GM19099 (cell line): ENCODE measurements around the gene ROPN1.

Source experiments
- POLR2A ChIP-seq: IDR thresholded peaks from 3 replicates; pipeline ENCODE4 v1.6.1; 2011; ENCODE audit warnings: low read depth; ENCODE audit not compliant: insufficient read length; ENCODE audit errors: extremely low read depth

The ROPN1 gene

GRCh38 chr3:123941121-123941520 is 50.8 kb downstream of the ROPN1 start:
- no peak for TF ChIP-seq POLR2A

- no peak for TF ChIP-seq POLR2A
Observed at GRCh38 chr3:123939706-123940105, 52.2 kb downstream of the ROPN1 start.

- no peak for TF ChIP-seq POLR2A
Observed at GRCh38 chr3:123936400-123936799, 55.5 kb downstream of the ROPN1 start.

GRCh38 chr3:123935830-123936229 is 56.1 kb downstream of the ROPN1 start:
- no peak for TF ChIP-seq POLR2A

GRCh38 chr3:123934250-123934649 is 57.7 kb downstream of the ROPN1 start:
- no peak for TF ChIP-seq POLR2A

- no peak for TF ChIP-seq POLR2A
Observed at GRCh38 chr3:123930445-123930844, 61.5 kb downstream of the ROPN1 start.

- TF ChIP-seq POLR2A, result no peak
Observed at GRCh38 chr3:123929325-123929724, 62.6 kb downstream of the ROPN1 start.

GRCh38 chr3:123926396-123926795 is 65.5 kb downstream of the ROPN1 start:
- no peak for TF ChIP-seq POLR2A

- no peak for TF ChIP-seq POLR2A
Observed at GRCh38 chr3:123920868-123921267, 71.1 kb downstream of the ROPN1 start.

- no peak for TF ChIP-seq POLR2A
Observed at GRCh38 chr3:123920383-123920782, 71.5 kb downstream of the ROPN1 start.

- no peak for TF ChIP-seq POLR2A
Observed at GRCh38 chr3:123919353-123919752, 72.6 kb downstream of the ROPN1 start.
